Measurements from ENCODE around the gene IL27RA.

The IL27RA gene

DNA sequence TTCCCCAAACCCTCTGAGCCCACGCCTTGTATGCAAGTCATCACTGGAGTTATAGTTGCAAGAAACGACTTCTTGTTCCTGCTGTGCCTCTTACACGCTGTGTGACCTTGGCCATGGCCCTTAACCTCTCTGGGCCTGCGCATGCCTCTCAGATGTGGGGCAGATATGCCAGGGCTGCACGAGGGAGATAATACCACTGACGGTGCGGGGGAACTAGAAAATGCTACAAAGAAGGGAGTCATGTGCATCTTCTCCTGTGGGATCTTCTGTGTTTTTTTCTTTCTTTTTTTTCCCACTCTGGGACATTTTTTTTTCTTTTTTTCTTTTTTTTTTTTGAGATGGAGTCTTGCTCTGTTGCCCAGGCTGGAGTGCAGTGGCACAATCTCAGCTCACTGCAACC lies 63.3 kb downstream of the IL27RA start:
- H3K27ac ChIP-seq (ENCODE audit: extremely low read depth, low read depth, low read length), result no peak overlapping the region
- no peak overlapping the region for H3K4me3 ChIP-seq (ENCODE audit: low read depth, low read length)
- ChIA-PET CTCF (interaction anchor here (1.2 to 1.8 kb wide), 2 partner anchors 19 kb away, joined by 4 to 6 read pairs; no protein-coding TSS in a partner anchor), POLR2A (interaction anchor here (1.1 to 1.7 kb wide), 2 partner anchors 23 to 42 kb away, joined by 3 to 7 read pairs; partner anchors contain the start of genes ASF1B and PRKACA)
- H3K9me3 ChIP-seq (ENCODE audit: control insufficient read depth, insufficient read depth, low read depth, low read length), result no peaks in the 10 kb centered on the region
- H3K36me3 ChIP-seq (ENCODE audit: control insufficient read depth in 2 of 2, insufficient read depth in 1 of 2, low read length in 2 of 2), result peaks cover 10 to 22% of the 10 kb centered on the region in 2 experiments; a peak in 2 of 3 replicates
- no peaks in the 10 kb centered on the region for H3K4me1 ChIP-seq (ENCODE audit: control insufficient read depth, insufficient read depth, low read length)
- TF ChIP-seq ZNF169 (tag by site-specific recombination; IDR thresholded peaks at IDR 0.05) (no peak), IKZF3 (tag by site-specific recombination; IDR thresholded peaks at IDR 0.05) (no peak), BCL11A (tag by site-specific recombination; IDR thresholded peaks at IDR 0.05; ENCODE audit: low read depth) (no peak), ZFP37 (tag by site-specific recombination; IDR thresholded peaks at IDR 0.05) (no peak), ZNF571 (tag by site-specific recombination; IDR thresholded peaks at IDR 0.05) (no peak), OVOL3 (tag by site-specific recombination; IDR thresholded peaks at IDR 0.05) (no peak), YY2 (tag by site-specific recombination; IDR thresholded peaks at IDR 0.05) (no peak), ZNF629 (tag by site-specific recombination; IDR thresholded peaks at IDR 0.05) (no peak), ZNF114 (tag by site-specific recombination; IDR thresholded peaks at IDR 0.05) (no peak), ZNF621 (tag by site-specific recombination; IDR thresholded peaks at IDR 0.05) (no peak), FEZF1 (tag by site-specific recombination; IDR thresholded peaks at IDR 0.05) (no peak), ZNF138 (tag by site-specific recombination; IDR thresholded peaks at IDR 0.05; ENCODE audit: borderline replicate concordance) (no peak), ZNF48 (tag by site-specific recombination; IDR thresholded peaks at IDR 0.05) (no peak), ZEB2 (tag by site-specific recombination; IDR thresholded peaks at IDR 0.05) (no peak), ZNF768 (tag by site-specific recombination; IDR thresholded peaks at IDR 0.05) (peak; percentile 82), KLF7 (tag by site-specific recombination; IDR thresholded peaks at IDR 0.05; ENCODE audit: borderline replicate concordance) (no peak)
- TF ChIP-seq, protein P1, sequence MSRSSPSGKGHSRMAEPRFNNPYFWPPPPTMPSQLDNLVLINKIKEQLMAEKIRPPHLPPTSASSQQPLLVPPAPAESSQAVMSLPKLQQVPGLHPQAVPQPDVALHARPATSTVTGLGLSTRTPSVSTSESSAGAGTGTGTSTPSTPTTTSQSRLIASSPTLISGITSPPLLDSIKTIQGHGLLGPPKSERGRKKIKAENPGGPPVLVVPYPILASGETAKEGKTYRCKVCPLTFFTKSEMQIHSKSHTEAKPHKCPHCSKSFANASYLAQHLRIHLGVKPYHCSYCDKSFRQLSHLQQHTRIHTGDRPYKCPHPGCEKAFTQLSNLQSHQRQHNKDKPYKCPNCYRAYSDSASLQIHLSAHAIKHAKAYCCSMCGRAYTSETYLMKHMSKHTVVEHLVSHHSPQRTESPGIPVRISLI (tag by site-specific recombination; IDR thresholded peaks at IDR 0.05), result peak; percentile 74; the same call in 1 of the 2 replicates
- TF ChIP-seq, protein P2, sequence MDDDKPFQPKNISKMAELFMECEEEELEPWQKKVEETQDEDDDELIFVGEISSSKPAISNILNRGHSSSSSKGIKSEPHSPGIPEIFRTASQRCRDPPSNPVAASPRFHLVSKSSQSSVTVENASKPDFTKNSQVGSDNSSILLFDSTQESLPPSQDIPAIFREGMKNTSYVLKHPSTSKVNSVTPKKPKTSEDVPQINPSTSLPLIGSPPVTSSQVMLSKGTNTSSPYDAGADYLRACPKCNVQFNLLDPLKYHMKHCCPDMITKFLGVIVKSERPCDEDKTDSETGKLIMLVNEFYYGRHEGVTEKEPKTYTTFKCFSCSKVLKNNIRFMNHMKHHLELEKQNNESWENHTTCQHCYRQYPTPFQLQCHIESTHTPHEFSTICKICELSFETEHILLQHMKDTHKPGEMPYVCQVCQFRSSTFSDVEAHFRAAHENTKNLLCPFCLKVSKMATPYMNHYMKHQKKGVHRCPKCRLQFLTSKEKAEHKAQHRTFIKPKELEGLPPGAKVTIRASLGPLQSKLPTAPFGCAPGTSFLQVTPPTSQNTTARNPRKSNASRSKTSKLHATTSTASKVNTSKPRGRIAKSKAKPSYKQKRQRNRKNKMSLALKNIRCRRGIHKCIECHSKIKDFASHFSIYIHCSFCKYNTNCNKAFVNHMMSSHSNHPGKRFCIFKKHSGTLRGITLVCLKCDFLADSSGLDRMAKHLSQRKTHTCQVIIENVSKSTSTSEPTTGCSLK (tag by site-specific recombination; IDR thresholded peaks at IDR 0.05), result no peak
- TF ChIP-seq, protein P3, sequence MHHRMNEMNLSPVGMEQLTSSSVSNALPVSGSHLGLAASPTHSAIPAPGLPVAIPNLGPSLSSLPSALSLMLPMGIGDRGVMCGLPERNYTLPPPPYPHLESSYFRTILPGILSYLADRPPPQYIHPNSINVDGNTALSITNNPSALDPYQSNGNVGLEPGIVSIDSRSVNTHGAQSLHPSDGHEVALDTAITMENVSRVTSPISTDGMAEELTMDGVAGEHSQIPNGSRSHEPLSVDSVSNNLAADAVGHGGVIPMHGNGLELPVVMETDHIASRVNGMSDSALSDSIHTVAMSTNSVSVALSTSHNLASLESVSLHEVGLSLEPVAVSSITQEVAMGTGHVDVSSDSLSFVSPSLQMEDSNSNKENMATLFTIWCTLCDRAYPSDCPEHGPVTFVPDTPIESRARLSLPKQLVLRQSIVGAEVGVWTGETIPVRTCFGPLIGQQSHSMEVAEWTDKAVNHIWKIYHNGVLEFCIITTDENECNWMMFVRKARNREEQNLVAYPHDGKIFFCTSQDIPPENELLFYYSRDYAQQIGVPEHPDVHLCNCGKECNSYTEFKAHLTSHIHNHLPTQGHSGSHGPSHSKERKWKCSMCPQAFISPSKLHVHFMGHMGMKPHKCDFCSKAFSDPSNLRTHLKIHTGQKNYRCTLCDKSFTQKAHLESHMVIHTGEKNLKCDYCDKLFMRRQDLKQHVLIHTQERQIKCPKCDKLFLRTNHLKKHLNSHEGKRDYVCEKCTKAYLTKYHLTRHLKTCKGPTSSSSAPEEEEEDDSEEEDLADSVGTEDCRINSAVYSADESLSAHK (tag by site-specific recombination; IDR thresholded peaks at IDR 0.05), result 0 out of 2 replicates have a peak, but pooled peaks have one; percentile 24
- TF ChIP-seq, protein P4, sequence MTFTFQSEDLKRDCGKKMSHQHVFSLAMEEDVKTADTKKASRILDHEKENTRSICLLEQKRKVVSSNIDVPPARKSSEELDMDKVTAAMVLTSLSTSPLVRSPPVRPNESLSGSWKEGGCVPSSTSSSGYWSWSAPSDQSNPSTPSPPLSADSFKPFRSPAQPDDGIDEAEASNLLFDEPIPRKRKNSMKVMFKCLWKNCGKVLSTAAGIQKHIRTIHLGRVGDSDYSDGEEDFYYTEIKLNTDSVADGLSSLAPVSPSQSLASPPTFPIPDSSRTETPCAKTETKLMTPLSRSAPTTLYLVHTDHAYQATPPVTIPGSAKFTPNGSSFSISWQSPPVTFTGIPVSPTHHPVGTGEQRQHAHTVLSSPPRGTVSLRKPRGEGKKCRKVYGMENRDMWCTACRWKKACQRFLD (tag by site-specific recombination; IDR thresholded peaks at IDR 0.05), result no peak
- TF ChIP-seq, protein P5, sequence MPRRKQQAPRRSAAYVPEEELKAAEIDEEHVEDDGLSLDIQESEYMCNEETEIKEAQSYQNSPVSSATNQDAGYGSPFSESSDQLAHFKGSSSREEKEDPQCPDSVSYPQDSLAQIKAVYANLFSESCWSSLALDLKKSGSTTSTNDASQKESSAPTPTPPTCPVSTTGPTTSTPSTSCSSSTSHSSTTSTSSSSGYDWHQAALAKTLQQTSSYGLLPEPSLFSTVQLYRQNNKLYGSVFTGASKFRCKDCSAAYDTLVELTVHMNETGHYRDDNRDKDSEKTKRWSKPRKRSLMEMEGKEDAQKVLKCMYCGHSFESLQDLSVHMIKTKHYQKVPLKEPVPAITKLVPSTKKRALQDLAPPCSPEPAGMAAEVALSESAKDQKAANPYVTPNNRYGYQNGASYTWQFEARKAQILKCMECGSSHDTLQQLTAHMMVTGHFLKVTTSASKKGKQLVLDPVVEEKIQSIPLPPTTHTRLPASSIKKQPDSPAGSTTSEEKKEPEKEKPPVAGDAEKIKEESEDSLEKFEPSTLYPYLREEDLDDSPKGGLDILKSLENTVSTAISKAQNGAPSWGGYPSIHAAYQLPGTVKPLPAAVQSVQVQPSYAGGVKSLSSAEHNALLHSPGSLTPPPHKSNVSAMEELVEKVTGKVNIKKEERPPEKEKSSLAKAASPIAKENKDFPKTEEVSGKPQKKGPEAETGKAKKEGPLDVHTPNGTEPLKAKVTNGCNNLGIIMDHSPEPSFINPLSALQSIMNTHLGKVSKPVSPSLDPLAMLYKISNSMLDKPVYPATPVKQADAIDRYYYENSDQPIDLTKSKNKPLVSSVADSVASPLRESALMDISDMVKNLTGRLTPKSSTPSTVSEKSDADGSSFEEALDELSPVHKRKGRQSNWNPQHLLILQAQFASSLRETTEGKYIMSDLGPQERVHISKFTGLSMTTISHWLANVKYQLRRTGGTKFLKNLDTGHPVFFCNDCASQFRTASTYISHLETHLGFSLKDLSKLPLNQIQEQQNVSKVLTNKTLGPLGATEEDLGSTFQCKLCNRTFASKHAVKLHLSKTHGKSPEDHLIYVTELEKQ (tag by site-specific recombination; IDR thresholded peaks at IDR 0.05; ENCODE audit: borderline replicate concordance), result no peak
- TF ChIP-seq, protein P6, sequence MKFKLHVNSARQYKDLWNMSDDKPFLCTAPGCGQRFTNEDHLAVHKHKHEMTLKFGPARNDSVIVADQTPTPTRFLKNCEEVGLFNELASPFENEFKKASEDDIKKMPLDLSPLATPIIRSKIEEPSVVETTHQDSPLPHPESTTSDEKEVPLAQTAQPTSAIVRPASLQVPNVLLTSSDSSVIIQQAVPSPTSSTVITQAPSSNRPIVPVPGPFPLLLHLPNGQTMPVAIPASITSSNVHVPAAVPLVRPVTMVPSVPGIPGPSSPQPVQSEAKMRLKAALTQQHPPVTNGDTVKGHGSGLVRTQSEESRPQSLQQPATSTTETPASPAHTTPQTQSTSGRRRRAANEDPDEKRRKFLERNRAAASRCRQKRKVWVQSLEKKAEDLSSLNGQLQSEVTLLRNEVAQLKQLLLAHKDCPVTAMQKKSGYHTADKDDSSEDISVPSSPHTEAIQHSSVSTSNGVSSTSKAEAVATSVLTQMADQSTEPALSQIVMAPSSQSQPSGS (tag by site-specific recombination; IDR thresholded peaks at IDR 0.05; ENCODE audit: low read depth), result no peak
- TF ChIP-seq, protein P7, sequence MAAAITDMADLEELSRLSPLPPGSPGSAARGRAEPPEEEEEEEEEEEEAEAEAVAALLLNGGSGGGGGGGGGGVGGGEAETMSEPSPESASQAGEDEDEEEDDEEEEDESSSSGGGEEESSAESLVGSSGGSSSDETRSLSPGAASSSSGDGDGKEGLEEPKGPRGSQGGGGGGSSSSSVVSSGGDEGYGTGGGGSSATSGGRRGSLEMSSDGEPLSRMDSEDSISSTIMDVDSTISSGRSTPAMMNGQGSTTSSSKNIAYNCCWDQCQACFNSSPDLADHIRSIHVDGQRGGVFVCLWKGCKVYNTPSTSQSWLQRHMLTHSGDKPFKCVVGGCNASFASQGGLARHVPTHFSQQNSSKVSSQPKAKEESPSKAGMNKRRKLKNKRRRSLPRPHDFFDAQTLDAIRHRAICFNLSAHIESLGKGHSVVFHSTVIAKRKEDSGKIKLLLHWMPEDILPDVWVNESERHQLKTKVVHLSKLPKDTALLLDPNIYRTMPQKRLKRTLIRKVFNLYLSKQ (tag by site-specific recombination; IDR thresholded peaks at IDR 0.05; ENCODE audit: borderline replicate concordance), result no peak

Data from HEK293 (cell line).